Forelimb muscle (tissue), 1 donor: Measurements from ENCODE around the gene MRGPRF. TPM values are rescaled to one million over a fixed set of nuclear protein-coding genes. Genes with fewer than 3 reads are reported as not detected.

Source experiments
- DNase-seq: peaks from one replicate; pipeline ENCODE4 v3.0.0-alpha.2; 2013; ENCODE audit warnings: low read depth
- polyA plus RNA-seq: library from polyadenylated mRNA; unstranded; fragments of 120-200 nt; gene quantifications from one replicate; pipeline ENCODE4 v1.2.1, GENCODE V29; 2013; ENCODE audit not compliant: insufficient read length

MRGPRF gene
- polyA plus RNA-seq, 1 donor = 18.3 TPM

DNA sequence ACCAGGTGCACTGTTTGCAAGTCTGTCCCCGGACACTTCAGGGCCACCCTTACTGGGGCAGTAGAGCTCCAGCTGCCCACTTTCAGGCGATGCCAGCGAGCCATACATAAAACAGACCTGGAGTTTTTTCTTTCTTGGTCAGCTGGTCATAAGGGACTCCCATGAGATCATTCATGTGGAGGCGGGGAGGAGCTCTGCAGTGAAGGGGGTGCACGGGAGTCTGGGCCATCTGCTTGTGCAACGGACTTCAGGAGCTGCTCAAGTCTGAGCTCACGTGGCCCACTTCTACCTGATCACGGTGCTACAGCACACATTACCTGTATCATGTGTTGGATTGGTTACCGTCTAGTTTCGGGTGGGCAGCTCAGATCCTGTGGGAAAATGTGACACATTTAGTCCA lies 9.2 kb upstream of the MRGPRF start:
- DNase-seq = no peak

- no peak for DNase-seq
Measured at GRCh38 chr11:69018924-69019323, 5.9 kb upstream of the MRGPRF start.

- no peak for DNase-seq
Measured at GRCh38 chr11:69017951-69018350, 4.9 kb upstream of the MRGPRF start.

- DNase-seq = no peak
Measured at GRCh38 chr11:69014898-69015549, 2.0 kb upstream of the MRGPRF start.

DNA sequence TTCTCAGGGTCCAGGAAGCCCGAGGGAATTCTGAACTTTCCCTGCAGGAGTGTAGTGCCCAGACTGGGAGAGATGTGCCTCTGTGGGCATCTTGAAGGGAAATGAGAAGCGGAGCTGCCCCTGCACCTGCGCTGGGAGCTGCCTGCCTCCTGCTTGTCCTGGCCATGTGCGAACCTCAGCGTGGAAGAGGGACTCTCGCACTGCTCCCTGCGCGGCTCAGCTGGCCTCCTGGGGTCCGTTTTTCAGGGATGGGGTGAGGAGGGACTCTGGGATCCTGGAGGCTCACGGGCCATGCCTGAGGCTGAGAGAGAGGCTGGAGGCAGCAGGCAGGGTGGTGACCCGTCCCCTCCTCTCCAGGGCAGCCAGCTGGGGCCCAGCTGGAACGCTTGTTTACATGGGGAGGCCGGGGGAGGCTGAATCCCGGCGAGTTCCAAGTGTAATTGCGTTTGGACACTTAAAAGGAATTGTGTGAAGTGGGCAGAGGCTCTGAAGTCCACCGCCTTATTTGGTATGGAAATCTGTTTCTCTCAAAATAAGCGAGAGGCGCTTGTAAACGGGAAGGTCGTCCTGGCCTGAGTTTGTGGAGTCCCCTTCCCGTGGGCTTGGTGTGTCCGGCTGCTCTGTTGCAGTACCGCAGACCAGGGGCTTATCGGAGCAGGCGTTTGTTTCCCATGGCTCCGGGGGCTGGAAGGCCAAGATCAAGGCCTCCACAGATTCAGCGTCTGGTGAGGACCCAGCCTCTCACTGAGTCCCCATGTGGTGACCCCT lies 1.2 kb upstream of the MRGPRF start:
- no peak for DNase-seq

DNA sequence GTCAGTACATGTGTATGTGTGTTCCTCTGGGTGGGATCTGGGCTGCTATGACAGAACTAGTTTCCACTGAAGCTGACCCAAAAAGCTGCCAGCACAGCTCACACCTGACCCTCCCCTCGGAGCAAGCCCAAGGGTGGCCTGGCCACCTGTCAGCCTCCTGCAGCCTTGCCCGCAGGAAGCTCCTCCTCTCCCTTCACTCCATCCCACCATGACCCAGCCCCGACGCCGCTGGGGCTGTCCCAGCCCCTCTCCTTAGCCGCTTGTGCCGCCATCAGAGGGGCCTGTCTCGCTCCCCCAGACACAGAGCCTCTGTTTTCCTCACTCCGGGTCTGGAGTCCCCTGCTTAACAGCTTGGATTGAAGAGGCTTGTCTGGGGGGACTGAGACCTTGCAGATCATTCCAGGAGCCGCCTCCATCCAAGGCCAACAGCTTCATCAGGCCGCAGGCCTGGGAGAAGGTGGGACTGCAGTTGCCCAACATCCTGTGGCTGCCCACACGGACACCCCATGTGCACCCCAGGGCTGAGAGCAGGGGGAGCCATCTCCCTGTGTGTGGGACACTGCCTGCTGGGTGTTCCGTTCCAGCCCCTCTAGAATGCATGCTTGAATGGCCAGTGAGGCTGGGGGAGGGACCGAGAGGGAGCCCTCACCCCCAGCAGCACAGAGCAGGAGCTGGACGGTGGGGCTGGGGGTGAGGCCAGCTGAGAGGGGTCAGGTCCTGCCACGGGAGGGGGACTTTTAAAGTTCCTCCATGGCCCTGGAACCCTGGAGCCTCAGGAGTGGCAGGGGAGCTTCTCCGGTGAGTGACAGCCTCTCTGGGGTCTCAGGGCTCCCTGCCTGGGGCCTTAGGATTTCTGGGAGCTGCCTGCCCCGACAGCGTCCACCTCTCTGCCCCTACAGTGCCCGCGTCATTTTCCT lies 696 bp downstream of the MRGPRF start:
- DNase-seq = no peak

DNA sequence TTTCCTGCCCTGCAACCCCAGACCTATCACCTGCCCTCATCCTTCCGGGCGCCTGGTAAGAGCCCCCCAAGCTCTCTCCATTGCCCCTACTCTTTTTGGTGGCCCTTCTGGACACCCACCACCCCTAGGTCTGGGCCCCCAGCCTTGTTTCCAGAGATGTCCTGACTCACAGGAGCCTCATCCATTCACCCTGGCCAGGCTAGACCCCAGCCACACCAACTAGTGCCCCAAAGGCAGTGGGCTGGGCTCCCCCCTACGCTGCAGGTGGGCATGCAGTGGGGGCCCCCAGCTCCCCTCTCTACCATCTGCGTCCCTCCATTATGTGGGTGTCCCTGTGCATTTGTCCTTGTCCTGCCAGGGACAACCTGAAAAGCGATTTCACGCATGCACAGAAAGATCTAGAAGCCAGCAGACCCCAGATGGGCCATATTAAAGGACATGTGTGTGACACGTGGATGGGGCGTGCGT lies 1.4 kb downstream of the MRGPRF start:
- DNase-seq = no peak

DNA sequence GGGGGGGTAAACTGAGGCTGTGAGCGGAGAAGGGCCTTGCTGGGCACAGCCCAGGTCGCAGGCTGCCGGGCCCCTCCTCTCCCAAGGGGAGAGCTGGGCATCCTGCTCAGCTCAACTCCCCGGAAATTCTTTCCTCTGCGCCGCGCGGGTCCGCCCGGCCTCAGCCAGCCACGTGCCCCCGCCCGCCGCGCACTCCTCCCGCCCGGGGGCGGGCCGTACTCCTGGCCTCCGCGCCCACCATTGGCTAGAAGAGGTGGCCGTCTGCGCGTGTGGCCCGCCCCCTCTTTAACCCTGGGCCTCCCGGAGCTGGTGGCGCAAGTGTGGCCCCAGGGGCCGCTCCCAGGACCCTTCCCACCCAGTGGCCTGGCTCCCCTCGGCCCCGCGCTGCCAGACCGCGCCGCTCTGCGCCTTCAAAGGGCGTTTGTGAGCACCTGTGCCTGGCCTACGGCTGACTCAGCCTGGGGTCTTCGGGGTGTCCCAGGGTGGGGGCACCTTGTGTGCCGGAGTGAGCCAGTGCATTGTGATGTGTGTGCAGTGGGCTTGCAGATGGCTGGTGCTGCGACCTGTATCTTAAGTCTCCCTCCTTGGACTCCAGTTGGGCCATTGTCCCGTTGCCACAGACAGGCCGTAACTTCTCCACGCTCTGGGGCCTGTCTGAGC lies 2.0 kb downstream of the MRGPRF start:
- DNase-seq = no peak

DNA sequence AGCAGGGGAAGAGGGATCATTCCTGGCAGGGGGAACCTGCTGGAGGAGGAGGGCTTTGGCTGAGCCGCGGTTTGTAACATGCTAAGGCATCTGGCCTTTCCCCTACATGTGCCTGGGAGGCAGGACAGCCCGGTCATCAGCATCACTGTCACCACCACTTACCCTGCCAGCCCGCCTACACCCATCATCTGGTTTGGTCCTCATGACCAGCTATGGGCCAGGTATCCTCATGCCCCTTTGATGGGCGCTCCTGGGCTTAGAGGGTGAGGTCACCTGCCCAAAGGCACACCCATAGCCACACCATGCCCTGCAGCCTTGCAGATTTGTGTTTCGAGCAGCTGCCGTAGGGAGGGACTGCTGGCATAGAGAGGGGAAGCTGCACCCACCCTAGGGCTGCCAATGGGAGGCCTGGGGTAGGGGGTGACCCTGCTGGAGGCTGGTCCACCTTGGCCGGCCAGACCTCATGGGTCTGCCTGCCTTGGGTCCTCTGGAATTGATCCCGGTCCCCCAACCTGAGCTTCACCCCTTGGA lies 2.6 kb downstream of the MRGPRF start:
- no peak for DNase-seq

- no peak for DNase-seq
Measured at GRCh38 chr11:69009441-69010211, 3.4 kb downstream of the MRGPRF start.

- DNase-seq = no peak
Measured at GRCh38 chr11:69008737-69009440, 4.2 kb downstream of the MRGPRF start.

GRCh38 chr11:69007975-69008381 lies 5.1 kb downstream of the MRGPRF start:
- DNase-seq = no peak

- no peak for DNase-seq
Measured at GRCh38 chr11:69006816-69007215, 6.2 kb downstream of the MRGPRF start.

DNA sequence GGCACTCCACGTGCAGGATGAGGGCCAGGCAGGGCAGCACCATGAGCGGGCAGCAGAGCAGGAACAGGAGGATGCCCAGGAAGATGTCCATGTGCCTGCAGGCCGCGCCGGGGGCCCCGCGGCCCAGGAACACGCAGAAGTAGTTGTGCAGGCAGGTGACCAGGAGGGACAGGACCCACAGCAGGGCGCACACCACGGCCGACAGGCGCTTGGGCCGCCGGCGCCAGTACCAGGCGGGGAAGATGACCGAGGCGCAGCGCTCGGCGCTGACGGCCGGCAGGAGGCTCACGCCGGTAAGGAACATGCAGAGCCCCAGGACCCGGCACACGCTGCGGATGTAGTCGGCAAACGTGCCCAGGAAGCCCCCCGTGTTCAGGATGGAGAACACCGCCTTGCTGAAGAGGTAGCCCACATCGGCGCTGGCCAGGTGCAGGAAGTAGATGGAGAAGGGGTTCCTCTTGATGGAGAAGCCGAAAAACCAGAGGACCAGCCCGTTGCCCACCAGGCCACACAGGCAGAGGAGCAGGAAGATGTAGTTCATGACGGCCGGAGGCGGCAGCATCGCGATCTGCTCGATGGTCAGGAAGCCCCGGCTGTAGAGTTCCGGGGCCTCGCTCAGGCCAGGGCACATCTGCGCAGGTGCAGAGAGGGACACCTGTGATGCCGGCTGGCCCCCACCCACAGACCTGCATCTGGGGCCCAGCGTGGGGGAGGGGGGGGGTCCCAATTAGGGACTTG lies 7.2 kb downstream of the MRGPRF start:
- no peak for DNase-seq

DNA sequence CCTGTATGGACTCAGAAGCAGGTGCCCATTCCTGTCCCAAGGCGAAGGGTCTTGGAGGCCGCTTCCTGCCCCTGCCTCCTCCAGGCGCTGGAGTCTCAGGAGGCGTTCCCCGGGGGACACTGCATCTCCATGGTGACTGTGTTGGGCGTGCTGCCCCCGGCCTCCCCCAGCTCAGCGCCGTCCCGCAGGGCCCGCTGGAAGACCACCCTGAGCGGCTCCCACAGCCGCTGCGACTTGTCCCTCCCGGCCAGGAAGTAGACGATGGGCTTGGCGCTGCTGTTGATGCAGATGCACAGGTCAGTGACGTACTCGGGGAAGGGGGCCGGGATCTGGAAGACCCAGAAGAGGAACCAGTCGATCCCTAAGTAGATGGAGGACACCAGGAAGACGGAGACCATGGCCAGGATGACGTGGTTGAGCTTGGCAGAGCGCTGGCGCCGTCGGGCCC lies 7.8 kb downstream of the MRGPRF start:
- no peak for DNase-seq

- DNase-seq = no peak
Measured at GRCh38 chr11:69004411-69005182, 8.4 kb downstream of the MRGPRF start.

DNA sequence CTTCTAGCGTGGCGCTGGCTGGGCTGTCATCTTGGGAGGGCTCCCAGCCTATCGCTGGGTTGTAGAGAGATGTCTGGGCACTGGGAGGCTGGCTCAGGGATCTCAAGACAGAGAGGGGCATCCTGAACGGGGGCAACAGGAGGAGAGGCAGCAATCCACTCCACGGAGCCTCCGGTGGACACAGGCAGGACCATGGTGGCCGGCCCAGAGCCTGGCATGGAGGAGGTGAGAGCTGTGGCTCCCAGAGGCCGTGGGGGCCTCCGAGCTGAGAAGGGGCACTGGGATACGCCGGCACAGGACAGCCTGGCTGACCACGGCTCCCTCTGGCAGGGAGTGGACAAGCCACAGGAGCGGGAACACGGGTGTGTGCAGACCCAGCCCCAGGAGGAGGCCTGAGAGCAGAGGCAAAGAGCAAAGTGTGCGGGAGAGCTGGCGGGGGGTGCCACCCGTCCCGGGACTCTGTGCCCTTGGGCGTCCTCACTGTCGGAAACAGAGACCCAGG lies 9.1 kb downstream of the MRGPRF start:
- DNase-seq = no peak

- DNase-seq = no peak
Measured at GRCh38 chr11:69003301-69003865, 9.7 kb downstream of the MRGPRF start.
